H7 (cell line): ENCODE measurements around the gene NBPF11. TPM values are rescaled to one million over a fixed set of nuclear protein-coding genes. Genes with fewer than 3 reads are reported as not detected.
"Not testable (repeated sequence)": the region's sequence is repeated elsewhere in the genome, so short reads cannot be mapped to it uniquely, and the experiment has no call there.

Experiments used
- DNase-seq: peaks from one replicate; pipeline ENCODE4 v3.0.0; 2012
- H3K27me3 ChIP-seq: 2 replicates; pipeline ENCODE4 v1.6.0; 2011; ENCODE audit warnings: mild to moderate bottlenecking, low read length; ENCODE audit not compliant: control insufficient read depth, insufficient read depth
- H3K36me3 ChIP-seq: replicated peaks from 2 replicates; pipeline ENCODE4 v1.5.1; 2011; ENCODE audit warnings: low read length; ENCODE audit not compliant: control insufficient read depth, insufficient read depth
- H3K4me3 ChIP-seq: 2 replicates; pipeline ENCODE4 v1.5.1; 2011; ENCODE audit warnings: low read depth, mild to moderate bottlenecking, control low read depth, low read length, moderate library complexity; ENCODE audit not compliant: insufficient read depth
- total RNA-seq: library from RNA; depleted of rRNA; stranded (reverse); fragments of >200 nt; shearing (Covaris generic); gene quantifications from 2 replicates; pipeline ENCODE4 v1.2.3, GENCODE V29; 2014; rRNA removed

Gene NBPF11, protein sequence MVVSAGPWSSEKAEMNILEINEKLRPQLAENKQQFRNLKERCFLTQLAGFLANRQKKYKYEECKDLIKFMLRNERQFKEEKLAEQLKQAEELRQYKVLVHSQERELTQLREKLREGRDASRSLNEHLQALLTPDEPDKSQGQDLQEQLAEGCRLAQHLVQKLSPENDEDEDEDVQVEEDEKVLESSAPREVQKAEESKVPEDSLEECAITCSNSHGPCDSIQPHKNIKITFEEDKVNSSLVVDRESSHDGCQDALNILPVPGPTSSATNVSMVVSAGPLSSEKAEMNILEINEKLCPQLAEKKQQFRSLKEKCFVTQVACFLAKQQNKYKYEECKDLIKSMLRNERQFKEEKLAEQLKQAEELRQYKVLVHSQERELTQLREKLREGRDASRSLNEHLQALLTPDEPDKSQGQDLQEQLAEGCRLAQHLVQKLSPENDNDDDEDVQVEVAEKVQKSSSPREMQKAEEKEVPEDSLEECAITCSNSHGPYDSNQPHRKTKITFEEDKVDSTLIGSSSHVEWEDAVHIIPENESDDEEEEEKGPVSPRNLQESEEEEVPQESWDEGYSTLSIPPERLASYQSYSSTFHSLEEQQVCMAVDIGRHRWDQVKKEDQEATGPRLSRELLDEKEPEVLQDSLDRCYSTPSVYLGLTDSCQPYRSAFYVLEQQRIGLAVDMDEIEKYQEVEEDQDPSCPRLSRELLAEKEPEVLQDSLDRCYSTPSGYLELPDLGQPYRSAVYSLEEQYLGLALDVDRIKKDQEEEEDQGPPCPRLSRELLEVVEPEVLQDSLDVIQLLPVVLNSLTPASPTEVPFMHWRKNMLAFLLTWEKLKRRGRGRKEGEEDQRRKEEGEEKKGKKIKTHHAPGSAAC
- total RNA-seq, result 4.2 and 7.6 TPM in 2 replicates

DNA sequence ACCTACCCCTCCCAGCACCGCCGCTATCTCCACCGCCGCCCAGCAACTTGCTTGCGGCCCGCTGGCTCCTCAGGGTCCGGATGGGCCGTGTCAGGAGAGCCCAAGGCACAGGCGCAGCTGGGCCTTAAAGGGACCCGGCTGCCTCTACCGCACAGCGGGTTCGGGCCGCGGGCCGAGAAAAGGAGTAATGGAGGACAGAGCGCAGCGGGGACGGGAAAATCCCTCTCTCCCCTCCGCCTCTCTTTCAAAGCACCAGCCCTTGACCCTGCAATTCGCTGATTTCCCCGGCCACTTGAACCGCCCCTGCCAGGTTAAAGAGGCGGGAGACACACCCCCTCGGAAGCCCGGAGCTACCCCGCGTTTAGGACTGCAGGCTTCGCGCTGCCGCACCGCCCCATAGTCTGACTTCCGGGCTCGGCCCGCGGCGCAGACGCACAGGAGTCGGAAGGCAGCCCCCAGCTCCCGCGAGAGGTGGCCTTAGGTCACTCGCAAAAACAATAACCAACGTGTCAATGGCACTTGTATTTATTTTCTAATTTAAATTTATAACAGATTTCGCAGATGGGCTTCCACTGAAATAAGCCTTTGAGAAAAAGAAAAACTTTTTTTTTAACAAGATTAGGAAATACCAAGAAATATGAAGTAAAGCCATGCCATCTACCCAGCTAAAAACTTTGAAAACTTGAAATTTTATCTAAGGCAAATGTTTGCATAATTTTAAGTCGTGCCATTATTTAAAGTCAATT, at the start of gene NBPF11:
NBPF11 (minus strand) TSS at position 371 of the 746 bp plus-strand sequence. CDS start 25,278 bp downstream, outside the sequence.
- peak within 1 kb of the TSS; percentile 60 for H3K4me3 ChIP-seq
- DNase-seq, H3K27me3 ChIP-seq, H3K36me3 ChIP-seq: not testable (repeated sequence)

- H3K36me3 ChIP-seq, H3K4me3 ChIP-seq, H3K27me3 ChIP-seq, DNase-seq: not testable (repeated sequence)
These were observed 45.3 kb upstream of the NBPF11 start for GRCh38 chr1:148197396-148197795.

- not testable (repeated sequence) for DNase-seq, H3K36me3 ChIP-seq, H3K27me3 ChIP-seq, H3K4me3 ChIP-seq
These were observed 44.9 kb upstream of the NBPF11 start for GRCh38 chr1:148196949-148197348.

GRCh38 chr1:148195115-148195514, 43.0 kb upstream of the NBPF11 start:
- H3K27me3 ChIP-seq, H3K36me3 ChIP-seq, H3K4me3 ChIP-seq, DNase-seq: not testable (repeated sequence)

DNA sequence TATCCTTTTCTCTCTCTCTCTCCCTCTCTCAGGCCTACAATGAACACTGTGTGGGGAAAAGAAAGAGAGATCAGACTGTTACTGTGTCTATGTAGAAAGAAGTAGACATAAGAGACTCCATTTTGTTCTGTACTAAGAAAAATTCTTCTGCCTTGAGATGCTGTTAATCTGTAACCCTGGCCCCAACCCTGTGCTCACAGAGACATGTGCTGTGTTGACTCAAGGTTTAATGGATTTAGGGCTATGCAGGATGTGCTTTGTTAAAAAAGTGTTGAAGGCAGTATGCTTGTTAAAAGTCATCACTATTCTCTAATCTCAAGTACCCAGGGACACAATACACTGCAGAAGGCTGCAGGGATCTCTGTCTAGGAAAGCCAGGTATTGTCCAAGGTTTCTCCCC, 36.7 kb upstream of the NBPF11 start:
- not testable (repeated sequence) for H3K36me3 ChIP-seq, DNase-seq, H3K4me3 ChIP-seq, H3K27me3 ChIP-seq

DNA sequence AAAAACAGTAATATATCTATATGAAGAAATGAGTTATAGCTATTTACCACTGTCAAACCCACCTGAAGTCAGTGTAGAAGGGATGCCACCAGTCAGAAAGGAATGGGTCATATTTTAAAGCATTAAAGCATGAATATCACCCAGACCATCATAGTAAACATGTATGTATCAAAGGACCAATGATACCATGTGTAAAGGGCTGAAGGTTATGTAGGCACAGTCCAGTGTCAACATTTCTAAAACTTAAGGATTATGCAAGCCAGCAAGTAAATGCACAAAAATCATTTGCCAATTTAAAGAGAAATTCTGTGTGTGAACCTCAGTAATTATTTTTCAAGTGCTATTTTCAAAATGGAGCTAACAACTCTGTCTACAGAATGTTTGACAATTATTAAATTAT, 26.6 kb upstream of the NBPF11 start:
- not testable (repeated sequence) for H3K4me3 ChIP-seq, H3K36me3 ChIP-seq, H3K27me3 ChIP-seq, DNase-seq

GRCh38 chr1:148175414-148175813, 23.3 kb upstream of the NBPF11 start:
- not testable (repeated sequence) for H3K27me3 ChIP-seq, DNase-seq, H3K4me3 ChIP-seq, H3K36me3 ChIP-seq

DNA sequence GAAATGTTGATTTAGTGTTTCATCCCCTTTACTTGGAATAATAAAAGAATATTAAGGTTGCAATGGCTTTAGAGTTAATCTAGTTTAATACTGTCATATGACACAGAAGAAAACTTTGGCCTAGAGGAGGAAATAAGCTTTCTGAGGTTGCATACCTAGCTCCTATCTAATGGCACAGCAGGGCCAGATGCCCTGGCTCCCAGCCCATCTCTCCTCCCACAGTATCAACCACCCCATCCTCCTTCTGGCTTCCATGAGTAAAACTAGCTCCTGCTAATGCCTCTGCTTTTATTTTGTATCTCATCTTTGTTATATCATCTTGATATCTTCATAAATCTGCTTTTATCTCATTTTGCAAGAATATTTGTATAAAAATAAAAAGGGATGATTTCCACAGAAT, 19.9 kb upstream of the NBPF11 start:
- H3K27me3 ChIP-seq, result not testable (repeated sequence)

DNA sequence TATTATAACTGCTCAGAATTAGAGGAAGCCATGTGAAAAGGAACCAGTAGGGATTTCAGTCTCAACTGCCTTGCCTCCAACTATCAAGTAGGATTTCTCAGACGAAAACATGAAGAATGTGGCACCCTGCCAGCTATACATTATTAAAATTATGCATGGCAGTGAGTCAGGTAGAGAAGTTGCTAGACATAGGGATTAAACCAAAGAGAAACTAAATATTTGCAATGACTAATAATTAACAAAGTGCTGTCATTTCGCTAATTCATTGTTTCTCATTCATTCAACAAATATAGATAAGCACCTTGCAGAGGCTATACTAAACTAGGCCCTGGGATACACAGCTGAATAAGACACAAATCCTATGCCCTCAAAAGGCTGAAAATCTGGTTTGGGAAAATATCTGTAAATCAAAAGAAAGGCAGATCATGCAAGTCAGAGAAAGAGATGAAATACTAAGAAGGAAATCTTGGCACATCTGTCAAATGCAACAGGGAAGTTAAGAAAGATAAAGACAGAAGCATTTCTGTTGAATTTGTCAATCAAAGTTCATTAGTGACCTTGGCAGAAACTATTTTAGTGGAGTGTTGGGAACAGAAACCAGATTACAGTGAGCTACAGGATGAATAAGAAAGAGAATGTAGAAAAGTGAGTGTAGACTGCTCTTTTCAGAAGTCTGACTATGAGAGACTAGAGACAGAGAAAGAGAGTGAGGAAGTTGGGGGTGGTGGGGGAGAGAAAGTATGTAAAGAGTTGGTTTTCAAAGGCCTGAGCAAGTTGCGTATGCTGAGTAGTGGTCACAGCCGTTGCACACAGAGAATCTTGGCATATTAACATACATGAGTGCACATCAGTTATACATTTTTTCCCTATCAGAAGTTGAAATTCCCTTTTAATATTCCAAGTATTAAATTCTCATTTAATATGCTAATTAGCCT, 14.7 kb upstream of the NBPF11 start:
- no peak for DNase-seq
- H3K4me3 ChIP-seq, result no peak overlapping the region
- H3K27me3 ChIP-seq, result no peaks in the 10 kb centered on the region
- no peaks in the 10 kb centered on the region for H3K36me3 ChIP-seq

More for the DNA sequence above, 19.9 kb upstream of the NBPF11 start:
- H3K4me3 ChIP-seq, H3K36me3 ChIP-seq, DNase-seq: not testable (repeated sequence)

- peak; percentile 35 for DNase-seq
- no peaks in the 10 kb centered on the region for H3K36me3 ChIP-seq
These were observed 10.3 kb upstream of the NBPF11 start for GRCh38 chr1:148162363-148162762.

GRCh38 chr1:148161053-148161901, 9.2 kb upstream of the NBPF11 start:
- Histone ChIP-seq H3K36me3 (no peaks in the 10 kb centered on the region), H3K4me3 (no peak overlapping the region), H3K27me3 (no peaks in the 10 kb centered on the region)
- DNase-seq, result peak; percentile 46

More at GRCh38 chr1:148162363-148162762, 10.3 kb upstream of the NBPF11 start:
- no peak overlapping the region for H3K4me3 ChIP-seq
- H3K27me3 ChIP-seq, result no peaks in the 10 kb centered on the region

GRCh38 chr1:148160343-148161052, 8.4 kb upstream of the NBPF11 start:
- no peak overlapping the region for H3K4me3 ChIP-seq
- DNase-seq, result peak; percentile 46
- H3K27me3 ChIP-seq, result no peaks in the 10 kb centered on the region
- no peaks in the 10 kb centered on the region for H3K36me3 ChIP-seq
